D721Med (cell line): ENCODE data around the gene OSMR.

ENCODE experiments used
- DNase-seq: peaks from one replicate; pipeline ENCODE4 v3.0.0; 2011; ENCODE audit warnings: low spot score; ENCODE audit not compliant: insufficient read length
- FAIRE-seq: peaks from 2 replicates; lab custom pipeline; 2011; peaks lifted over from hg19 to GRCh38; lab: Jason Lieb, UNC
- TF ChIP-seq, protein P1 (sequence below): IDR thresholded peaks from 2 replicates; pipeline ENCODE4 v1.5.1; 2012; ENCODE audit warnings: mild to moderate bottlenecking, control low read depth; ENCODE audit not compliant: insufficient read depth; ENCODE audit errors: missing control alignments

The OSMR gene

DNA sequence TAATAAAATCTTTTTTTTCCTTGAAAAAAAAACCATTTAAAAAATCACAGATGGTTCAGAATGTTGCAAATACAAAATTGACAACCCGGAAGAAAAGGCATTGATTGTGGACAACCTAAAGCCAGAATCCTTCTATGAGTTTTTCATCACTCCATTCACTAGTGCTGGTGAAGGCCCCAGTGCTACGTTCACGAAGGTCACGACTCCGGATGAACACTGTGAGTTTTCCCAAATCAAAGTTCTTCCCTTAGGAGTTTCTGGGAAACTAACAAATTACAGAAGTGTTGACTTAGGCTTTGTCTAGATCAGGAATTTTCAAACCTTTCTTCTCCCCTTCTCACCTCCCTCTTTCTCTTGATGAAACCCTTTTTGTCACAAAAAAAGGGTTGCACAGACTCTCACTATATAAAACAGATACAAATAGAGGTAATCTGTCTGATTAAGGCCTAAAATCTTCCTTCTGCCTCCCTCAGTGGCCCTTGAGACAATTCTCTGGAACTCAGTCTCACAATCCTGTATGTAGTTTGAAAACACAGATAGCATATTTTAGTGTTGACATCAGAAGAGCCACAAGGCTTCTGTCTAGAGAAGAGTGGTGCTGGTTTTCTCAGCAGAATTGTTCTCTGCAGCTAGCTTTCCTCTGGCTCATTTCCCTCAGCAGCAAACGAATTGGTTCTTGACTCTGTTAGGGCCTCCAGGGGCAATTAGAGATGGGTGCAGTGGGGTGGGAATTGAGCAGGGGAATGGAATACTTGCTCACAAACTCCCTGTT lies 79.5 kb downstream of the OSMR start:
- DNase-seq (no peak), FAIRE-seq (no peak)
- TF ChIP-seq, protein P1, sequence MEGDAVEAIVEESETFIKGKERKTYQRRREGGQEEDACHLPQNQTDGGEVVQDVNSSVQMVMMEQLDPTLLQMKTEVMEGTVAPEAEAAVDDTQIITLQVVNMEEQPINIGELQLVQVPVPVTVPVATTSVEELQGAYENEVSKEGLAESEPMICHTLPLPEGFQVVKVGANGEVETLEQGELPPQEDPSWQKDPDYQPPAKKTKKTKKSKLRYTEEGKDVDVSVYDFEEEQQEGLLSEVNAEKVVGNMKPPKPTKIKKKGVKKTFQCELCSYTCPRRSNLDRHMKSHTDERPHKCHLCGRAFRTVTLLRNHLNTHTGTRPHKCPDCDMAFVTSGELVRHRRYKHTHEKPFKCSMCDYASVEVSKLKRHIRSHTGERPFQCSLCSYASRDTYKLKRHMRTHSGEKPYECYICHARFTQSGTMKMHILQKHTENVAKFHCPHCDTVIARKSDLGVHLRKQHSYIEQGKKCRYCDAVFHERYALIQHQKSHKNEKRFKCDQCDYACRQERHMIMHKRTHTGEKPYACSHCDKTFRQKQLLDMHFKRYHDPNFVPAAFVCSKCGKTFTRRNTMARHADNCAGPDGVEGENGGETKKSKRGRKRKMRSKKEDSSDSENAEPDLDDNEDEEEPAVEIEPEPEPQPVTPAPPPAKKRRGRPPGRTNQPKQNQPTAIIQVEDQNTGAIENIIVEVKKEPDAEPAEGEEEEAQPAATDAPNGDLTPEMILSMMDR: no peak

- DNase-seq (no peak), FAIRE-seq (no peak)
- TF ChIP-seq, protein P1: no peak
Observed at GRCh38 chr5:38926121-38926520, 80.3 kb downstream of the OSMR start.

GRCh38 chr5:38927470-38927869 lies 81.7 kb downstream of the OSMR start:
- FAIRE-seq (no peak), DNase-seq (no peak)
- TF ChIP-seq, protein P1: no peak

GRCh38 chr5:38929838-38930237 lies 84.0 kb downstream of the OSMR start:
- FAIRE-seq (no peak), DNase-seq (no peak)
- TF ChIP-seq, protein P1: no peak

DNA sequence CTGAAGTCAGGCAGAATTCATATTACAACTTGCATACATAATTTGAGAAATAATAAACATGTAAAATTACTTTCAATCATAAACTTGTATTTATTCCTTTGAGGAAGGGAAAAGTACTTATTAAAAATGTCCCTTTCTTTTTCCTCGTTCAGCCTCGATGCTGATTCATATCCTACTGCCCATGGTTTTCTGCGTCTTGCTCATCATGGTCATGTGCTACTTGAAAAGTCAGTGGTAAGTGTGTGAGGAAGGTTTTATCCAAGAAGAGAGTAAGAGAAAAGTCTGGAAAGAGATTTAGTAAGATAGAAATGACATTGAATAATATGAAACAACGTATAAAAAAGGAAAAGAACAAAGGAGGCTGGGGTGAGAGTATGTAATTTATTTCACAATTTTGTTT lies 85.9 kb downstream of the OSMR start:
- DNase-seq (no peak), FAIRE-seq (no peak)
- TF ChIP-seq, protein P1: no peak

- TF ChIP-seq, protein P1: no peak
- FAIRE-seq: no peak
- no peak for DNase-seq
Observed at GRCh38 chr5:38932854-38933408, 87.1 kb downstream of the OSMR start.

- FAIRE-seq (no peak), DNase-seq (no peak)
- TF ChIP-seq, protein P1: no peak
Observed at GRCh38 chr5:38935437-38935836, 89.6 kb downstream of the OSMR start.
